A673 (cell line): ENCODE results near the gene NEU4. TPM values are rescaled to one million over a fixed set of nuclear protein-coding genes. Genes with fewer than 3 reads are reported as not detected.
"Not testable (repeated sequence)": the region's sequence is repeated elsewhere in the genome, so short reads cannot be mapped to it uniquely, and the experiment has no call there.

ENCODE experiments used
- Bru-seq: library from RNA; stranded (reverse); fragments of 400-500 nt; gene quantifications from one replicate; lab custom pipeline; 2021; lab: Mats Ljungman, UMichigan
- BruChase-seq, 2 experiments: library from RNA; stranded (reverse); fragments of 400-500 nt; gene quantifications; one replicate each; lab custom pipeline; 2021; lab: Mats Ljungman, UMichigan
- BruUV-seq: library from RNA; stranded (reverse); fragments of 400-500 nt; replicated peaks from 2 replicates; lab custom pipeline; 2021; lab: Mats Ljungman, UMichigan
- CTCF ChIA-PET: fragments of 300-600 bp; sonication (Branson Sonifier 250); formaldehyde crosslinking; loops from one replicate; lab custom pipeline; 2022; ENCODE audit warnings: antibody characterized with exemption; lab: Charles Lee
- POLR2A ChIA-PET: fragments of 300-600 bp; sonication (Branson Sonifier 250); formaldehyde crosslinking; loops from one replicate; lab custom pipeline; 2022; ENCODE audit warnings: antibody characterized with exemption; ENCODE audit not compliant: low non-redundant PET; lab: Charles Lee
- DNase-seq: peaks from one replicate; pipeline ENCODE4 v3.0.0-alpha.2; 2015; ENCODE audit warnings: low spot score
- H3K27ac ChIP-seq: fragments of 200-600 bp; sonication (generic); 2 replicates; pipeline ENCODE4 v1.5.1; 2016; ENCODE audit warnings: mixed run types, low read depth, mild to moderate bottlenecking, mixed read lengths, antibody characterized with exemption, low read length; ENCODE audit not compliant: poor library complexity, severe bottlenecking
- H3K27me3 ChIP-seq: fragments of 200-600 bp; sonication (generic); replicated peaks from 2 replicates; pipeline ENCODE4 v1.6.1; 2017; ENCODE audit warnings: mixed run types, low read depth, mild to moderate bottlenecking, mixed read lengths, antibody characterized with exemption, low read length; ENCODE audit not compliant: insufficient read depth, poor library complexity
- H3K36me3 ChIP-seq: fragments of 200-600 bp; sonication (generic); 2 replicates; pipeline ENCODE4 v1.6.1; 2016; ENCODE audit warnings: mixed run types, mild to moderate bottlenecking, mixed read lengths, antibody characterized with exemption, low read length; ENCODE audit not compliant: insufficient read depth, poor library complexity, severe bottlenecking
- H3K4me1 ChIP-seq: fragments of 200-600 bp; sonication (generic); 2 replicates; pipeline ENCODE4 v1.6.1; 2017; ENCODE audit warnings: mixed run types, mild to moderate bottlenecking, mixed read lengths, antibody characterized with exemption, low read length; ENCODE audit not compliant: insufficient read depth, poor library complexity, severe bottlenecking
- H3K4me3 ChIP-seq: fragments of 200-600 bp; sonication (generic); 2 replicates; pipeline ENCODE4 v1.5.1; 2016; ENCODE audit warnings: low read depth, mixed run types, mild to moderate bottlenecking, mixed read lengths, low read length; ENCODE audit not compliant: poor library complexity, severe bottlenecking
- H3K9me3 ChIP-seq: fragments of 200-600 bp; sonication (generic); 2 replicates; pipeline ENCODE4 v1.6.1; 2016; ENCODE audit warnings: mixed run types, low read depth, mild to moderate bottlenecking, mixed read lengths, antibody characterized with exemption, low read length; ENCODE audit not compliant: poor library complexity, severe bottlenecking
- CTCF ChIP-seq: fragments of 300-800, 200-600 bp; sonication (generic); conservative IDR thresholded peaks from 2 replicates; pipeline ENCODE4 v1.5.1; 2017; ENCODE audit warnings: low read depth, mild to moderate bottlenecking, antibody characterized with exemption, low read length, moderate library complexity, mixed read lengths
- EZH2 ChIP-seq: fragments of 200-600 bp; sonication (generic); IDR thresholded peaks from 2 replicates; pipeline ENCODE4 v1.6.1; 2017; ENCODE audit warnings: borderline replicate concordance, low read depth, mild to moderate bottlenecking, mixed read lengths, antibody characterized with exemption, low read length; ENCODE audit not compliant: poor library complexity, severe bottlenecking
- intact Hi-C: fragments of 100-400 bp; cut with micrococcal nuclease; formaldehyde crosslinking; loops from one replicate; pipeline ENCODE4 v1.10.0; 2022; ENCODE audit not compliant: unreplicated experiment
- long read RNA-seq: library from polyadenylated mRNA; stranded (forward); transcript quantifications from one replicate; pipeline ENCODE4 v2.0.0, GENCODE V29; 2022
- total RNA-seq: library from RNA; stranded (reverse); gene quantifications from 2 replicates; pipeline ENCODE4 v1.2.3, GENCODE V29; 2021

NEU4 gene
- total RNA-seq (38.5 and 48.4 TPM in 2 replicates), Bru-seq, nascent RNA (percentile 64 among the genes with signal in this experiment), BruChase-seq, experiment 1, labeled RNA remaining after a 2-hour chase (percentile 67 among the genes with signal in this experiment), BruChase-seq, experiment 2, labeled RNA remaining after a 6-hour chase (percentile 82 among the genes with signal in this experiment)
- long read RNA-seq, transcript NEU4-205 (4 exons, 2,273 nt), result major isoform, 5 of 19 reads
- long read RNA-seq, partial matches to known transcripts, result 1 of 19 reads
- long read RNA-seq, other reads (novel, unspliced or antisense), result 13 of 19 reads

GRCh38 chr2:241808721-241809382 is at the start of gene NEU4:
NEU4 (plus strand) TSS chr2:241809193; CDS start chr2:241814485, 5,292 bp downstream.
- TF ChIP-seq CTCF (no peak), EZH2 (no peak)
- Histone ChIP-seq H3K36me3 (no peaks in the 10 kb centered on the region), H3K27me3 (no peaks in the 10 kb centered on the region), H3K4me3 (peak within 1 kb of the TSS; percentile 27), H3K4me1 (peaks cover 63% of the 10 kb centered on the region), H3K9me3 (no peaks in the 10 kb centered on the region), H3K27ac (peak within 1 kb of the TSS; percentile 100)
- POLR2A ChIA-PET, result no interaction called here
- TSS peak; percentile 83 for BruUV-seq
- CTCF ChIA-PET, result no interaction called here
- DNase-seq, result peak; percentile 75
- intact Hi-C loops, result no loop called here

GRCh38 chr2:241759893-241760292 is 49.1 kb upstream of the NEU4 start:
- H3K27ac ChIP-seq, H3K9me3 ChIP-seq, DNase-seq, intact Hi-C loops, H3K4me1 ChIP-seq, H3K4me3 ChIP-seq, H3K27me3 ChIP-seq, POLR2A ChIA-PET, BruUV-seq, CTCF ChIA-PET: not testable (repeated sequence)
- peaks cover 33% of the 10 kb centered on the region for H3K36me3 ChIP-seq

GRCh38 chr2:241760301-241760771 is 48.7 kb upstream of the NEU4 start:
- no peaks in the 10 kb centered on the region for H3K4me1 ChIP-seq
- peaks cover 31% of the 10 kb centered on the region for H3K36me3 ChIP-seq
- ChIA-PET POLR2A (no interaction called here), CTCF (no interaction called here)
- no TSS peak for BruUV-seq
- H3K27me3 ChIP-seq, result no peaks in the 10 kb centered on the region
- H3K9me3 ChIP-seq, result no peaks in the 10 kb centered on the region
- DNase-seq, result peak; percentile 26
- H3K27ac ChIP-seq, result no peak overlapping the region
- intact Hi-C loops, result no loop called here
- TF ChIP-seq EZH2, result no peak
- TF ChIP-seq CTCF, result no peak
- no peak overlapping the region for H3K4me3 ChIP-seq
